HEK293 (cell line): Measurements from ENCODE around the gene ZNF695.
"Not testable (repeated sequence)": the region's sequence is repeated elsewhere in the genome, so short reads cannot be mapped to it uniquely, and the experiment has no call there.

Experiments used
- SALL2 ChIP-seq: fragments of 450-650 bp; formaldehyde crosslinking; IDR thresholded peaks from 2 replicates; pipeline ENCODE4 v1.5.0; 2017; ENCODE audit warnings: missing biosample characterization, mild to moderate bottlenecking, missing genetic modification characterization, borderline replicate concordance
- ZBTB8A ChIP-seq: fragments of 450-650 bp; formaldehyde crosslinking; IDR thresholded peaks from 2 replicates; pipeline ENCODE4 v1.5.1; 2016; ENCODE audit warnings: missing biosample characterization, missing genetic modification characterization
- ZNF169 ChIP-seq: fragments of 450-650 bp; formaldehyde crosslinking; IDR thresholded peaks from 2 replicates; pipeline ENCODE4 v1.5.1; 2016; ENCODE audit warnings: missing biosample characterization, missing genetic modification characterization
- TF ChIP-seq, protein P1 (sequence below): fragments of 450-650 bp; formaldehyde crosslinking; IDR thresholded peaks from 2 replicates; pipeline ENCODE4 v1.5.1; 2016; ENCODE audit warnings: missing biosample characterization, missing genetic modification characterization

DNA sequence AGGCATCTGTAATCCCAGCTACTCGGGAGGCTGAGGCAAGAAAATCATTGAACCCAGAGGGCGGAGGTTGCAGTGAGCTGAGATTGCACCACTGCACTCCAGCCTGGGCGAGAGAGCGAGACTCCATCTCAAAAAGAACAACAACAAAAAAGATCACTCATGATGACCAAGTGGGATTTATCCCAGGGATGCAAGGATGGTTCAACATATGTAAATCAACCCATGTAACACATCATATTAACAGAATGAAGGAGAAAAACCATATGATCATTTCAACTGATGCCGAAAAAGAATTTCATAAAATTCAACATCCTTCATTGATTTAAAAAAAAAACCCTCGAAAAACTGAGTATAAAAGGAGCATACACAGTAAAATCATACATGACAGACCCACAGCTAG lies 3.8 kb downstream of the ZNF695 start:
- TF ChIP-seq ZNF169; SALL2 (tag by site-specific recombination); ZBTB8A (tag by site-specific recombination): not testable (repeated sequence)
- TF ChIP-seq, protein P1, sequence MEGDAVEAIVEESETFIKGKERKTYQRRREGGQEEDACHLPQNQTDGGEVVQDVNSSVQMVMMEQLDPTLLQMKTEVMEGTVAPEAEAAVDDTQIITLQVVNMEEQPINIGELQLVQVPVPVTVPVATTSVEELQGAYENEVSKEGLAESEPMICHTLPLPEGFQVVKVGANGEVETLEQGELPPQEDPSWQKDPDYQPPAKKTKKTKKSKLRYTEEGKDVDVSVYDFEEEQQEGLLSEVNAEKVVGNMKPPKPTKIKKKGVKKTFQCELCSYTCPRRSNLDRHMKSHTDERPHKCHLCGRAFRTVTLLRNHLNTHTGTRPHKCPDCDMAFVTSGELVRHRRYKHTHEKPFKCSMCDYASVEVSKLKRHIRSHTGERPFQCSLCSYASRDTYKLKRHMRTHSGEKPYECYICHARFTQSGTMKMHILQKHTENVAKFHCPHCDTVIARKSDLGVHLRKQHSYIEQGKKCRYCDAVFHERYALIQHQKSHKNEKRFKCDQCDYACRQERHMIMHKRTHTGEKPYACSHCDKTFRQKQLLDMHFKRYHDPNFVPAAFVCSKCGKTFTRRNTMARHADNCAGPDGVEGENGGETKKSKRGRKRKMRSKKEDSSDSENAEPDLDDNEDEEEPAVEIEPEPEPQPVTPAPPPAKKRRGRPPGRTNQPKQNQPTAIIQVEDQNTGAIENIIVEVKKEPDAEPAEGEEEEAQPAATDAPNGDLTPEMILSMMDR: not testable (repeated sequence)
